Neuronal stem cell (in vitro differentiated cells): Measurements from ENCODE around the gene UCHL3.

Source experiments
- DNase-seq: peaks from one replicate; pipeline ENCODE4 v3.0.0-alpha.2; 2013; ENCODE audit warnings: low spot score
- H2AFZ ChIP-seq: one replicate; pipeline ENCODE4 v1.6.1; 2013; ENCODE audit warnings: mild to moderate bottlenecking, low read length, inconsistent platforms
- H2AK5ac ChIP-seq: 2 replicates; pipeline ENCODE4 v1.6.1; 2013; ENCODE audit warnings: low read depth, mild to moderate bottlenecking, inconsistent platforms, low read length, moderate library complexity, mixed read lengths
- H2BK120ac ChIP-seq: 2 replicates; pipeline ENCODE4 v1.6.1; 2013; ENCODE audit warnings: low read depth, mild to moderate bottlenecking, inconsistent platforms, low read length, moderate library complexity, mixed read lengths
- H2BK12ac ChIP-seq: one replicate; pipeline ENCODE4 v1.6.1; 2013; ENCODE audit warnings: low read length, inconsistent platforms
- H2BK15ac ChIP-seq: 2 replicates; pipeline ENCODE4 v1.6.1; 2013; ENCODE audit warnings: mild to moderate bottlenecking, low read length, inconsistent platforms, mixed read lengths
- H2BK5ac ChIP-seq: one replicate; pipeline ENCODE4 v1.6.1; 2013; ENCODE audit warnings: inconsistent platforms, mild to moderate bottlenecking, low read length, moderate library complexity
- H3K14ac ChIP-seq: one replicate; pipeline ENCODE4 v1.6.1; 2013; ENCODE audit warnings: low read length, inconsistent platforms
- H3K18ac ChIP-seq: 2 replicates; pipeline ENCODE4 v1.6.1; 2013; ENCODE audit warnings: low read length, inconsistent platforms
- H3K23ac ChIP-seq: 2 replicates; pipeline ENCODE4 v1.6.1; 2013; ENCODE audit warnings: low read depth, mild to moderate bottlenecking, mixed read lengths, low read length, inconsistent platforms; ENCODE audit not compliant: poor library complexity
- H3K27ac ChIP-seq: replicated peaks from 3 replicates; pipeline ENCODE4 v1.5.1; 2013; ENCODE audit warnings: low read length, inconsistent platforms
- H3K27me3 ChIP-seq, 3 experiments: 2 replicates each; pipeline ENCODE4 v1.6.1; 2013; ENCODE audit warnings: low read length in 3 of 3, mild to moderate bottlenecking in 2 of 3, inconsistent platforms in 1 of 3, low read depth in 1 of 3, mixed read lengths in 1 of 3, moderate library complexity in 1 of 3; ENCODE audit not compliant: control insufficient read depth in 3 of 3, insufficient read depth in 3 of 3
- H3K36me3 ChIP-seq, 2 donors: replicated peaks in 1 of 2; 2 replicates each; pipeline ENCODE4 v1.6.1; 2013; ENCODE audit warnings: low read length in 2 of 2; ENCODE audit not compliant: control insufficient read depth in 2 of 2, insufficient read depth in 2 of 2
- H3K4ac ChIP-seq: 2 replicates; pipeline ENCODE4 v1.6.1; 2013; ENCODE audit warnings: inconsistent platforms, mild to moderate bottlenecking, low read length, moderate library complexity
- H3K4me1 ChIP-seq, 2 donors: 1 replicate in 1 of 2; 2 replicates in 1 of 2; pipeline ENCODE4 v1.6.1; 2013; ENCODE audit warnings: low read length in 2 of 2, low read depth in 1 of 2; ENCODE audit not compliant: control insufficient read depth in 2 of 2, insufficient read depth in 1 of 2
- H3K4me2 ChIP-seq: one replicate; pipeline ENCODE4 v1.6.1; 2013; ENCODE audit warnings: mild to moderate bottlenecking, low read length, inconsistent platforms; ENCODE audit not compliant: insufficient read depth, poor library complexity, severe bottlenecking
- H3K4me3 ChIP-seq, 2 donors: 2 replicates each; pipeline ENCODE4 v1.5.1; 2013; ENCODE audit warnings: low read length in 2 of 2, mild to moderate bottlenecking in 2 of 2, inconsistent platforms in 1 of 2, moderate library complexity in 1 of 2
- H3K79me1 ChIP-seq: one replicate; pipeline ENCODE4 v1.6.1; 2013; ENCODE audit warnings: low read depth, mild to moderate bottlenecking, inconsistent platforms, low read length, moderate library complexity
- H3K9ac ChIP-seq: one replicate; pipeline ENCODE4 v1.6.1; 2013; ENCODE audit warnings: mild to moderate bottlenecking, low read depth, low read length, inconsistent platforms; ENCODE audit not compliant: poor library complexity
- H3K9me3 ChIP-seq, 2 donors: replicated peaks in 1 of 2; 2 replicates each; pipeline versions ENCODE3 to v1.6.1; 2013; ENCODE audit warnings: low read length in 2 of 2, mild to moderate bottlenecking in 2 of 2, inconsistent platforms in 1 of 2, low read depth in 1 of 2, mixed read lengths in 1 of 2, moderate library complexity in 1 of 2; ENCODE audit not compliant: control insufficient read depth in 2 of 2, insufficient read depth in 1 of 2
- H4K8ac ChIP-seq: one replicate; pipeline ENCODE4 v1.6.1; 2013; ENCODE audit warnings: low read depth, mild to moderate bottlenecking, inconsistent platforms, low read length, moderate library complexity
- H4K91ac ChIP-seq: one replicate; pipeline ENCODE4 v1.6.1; 2013; ENCODE audit warnings: low read length, low read depth, mild to moderate bottlenecking, inconsistent platforms; ENCODE audit not compliant: poor library complexity
- WGBS, 2 donors: extraction: QIAGEN DNeasy Blood & Tissue Kit; methylation state at CpG; one replicate each; pipeline ENCODE4 v1.1.7; 2013; ENCODE audit warnings: missing lambda C conversion rate in 2 of 2, mixed read lengths in 1 of 2; ENCODE audit not compliant: insufficient read length in 2 of 2, insufficient replicate concordance in 1 of 2; ENCODE audit errors: extremely low coverage in 2 of 2; 5-methylcytosine and 5-hydroxymethylcytosine counted together

Gene UCHL3

DNA sequence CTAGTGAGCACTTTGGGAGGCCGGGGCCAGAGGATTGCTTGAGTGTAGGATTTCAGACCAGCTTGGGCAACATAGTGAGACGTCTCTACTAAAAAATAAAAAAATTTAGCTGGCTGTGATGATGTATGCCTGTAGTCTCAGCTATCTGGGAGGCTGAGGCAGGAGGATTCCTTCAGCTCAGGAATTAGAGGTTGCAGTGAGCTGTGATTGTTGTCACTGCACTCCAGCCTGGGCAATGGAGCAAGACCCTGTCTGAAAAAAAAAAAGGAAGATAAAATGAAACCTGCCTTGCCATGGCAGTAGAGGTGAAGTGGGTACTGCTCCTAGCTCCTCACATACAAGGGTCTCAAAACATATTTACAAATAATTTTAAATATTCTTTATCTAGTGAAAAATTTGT lies 7.4 kb downstream of the UCHL3 start:
- Histone ChIP-seq H3K18ac (no peak overlapping the region), H3K36me3 (peaks cover 4 to 27% of the 10 kb centered on the region in 2 donors), H2BK12ac (no peak overlapping the region), H2AFZ (no peak overlapping the region), H3K9ac (no peak overlapping the region), H3K9me3 (no peaks in the 10 kb centered on the region), H3K4me1 (no peaks in the 10 kb centered on the region), H3K79me1 (no peaks in the 10 kb centered on the region), H3K27ac (no peak overlapping the region), H3K4me3 (no peak overlapping the region), H2AK5ac (no peak overlapping the region), H3K27me3 (no peaks in the 10 kb centered on the region), H3K23ac (no peak overlapping the region), H2BK5ac (no peak overlapping the region), H3K14ac (no peak overlapping the region), H3K4me2 (no peak overlapping the region), H4K91ac (no peak overlapping the region), H3K4ac (peak overlapping the region; percentile 66), H4K8ac (no peak overlapping the region), H2BK120ac (no peak overlapping the region), H2BK15ac (no peak overlapping the region)
- no CpG with 5 or more reads among the region's 2 CpGs for WGBS, 2 donors
- DNase-seq = no peak

- Histone ChIP-seq H3K36me3 (peaks cover 4 to 33% of the 10 kb centered on the region in 2 donors), H2BK5ac (no peak overlapping the region), H3K23ac (no peak overlapping the region), H3K4me2 (no peak overlapping the region), H3K27ac (no peak overlapping the region), H3K4me1 (no peaks in the 10 kb centered on the region), H2BK120ac (no peak overlapping the region), H3K14ac (no peak overlapping the region), H4K91ac (no peak overlapping the region), H2AK5ac (no peak overlapping the region), H3K9me3 (no peaks in the 10 kb centered on the region), H2BK12ac (no peak overlapping the region), H3K4me3 (no peak overlapping the region), H4K8ac (no peak overlapping the region), H3K18ac (no peak overlapping the region), H3K9ac (no peak overlapping the region), H3K4ac (no peak overlapping the region), H2AFZ (no peak overlapping the region), H2BK15ac (no peak overlapping the region), H3K79me1 (no peaks in the 10 kb centered on the region), H3K27me3 (no peaks in the 10 kb centered on the region)
- no peak for DNase-seq
- WGBS, 2 donors = no CpG with 5 or more reads among the region's 2 CpGs
These were observed 8.7 kb downstream of the UCHL3 start for GRCh38 chr13:75558145-75558840.

- H2AK5ac ChIP-seq = no peak overlapping the region
- no peak for DNase-seq
- no peak overlapping the region for H3K18ac ChIP-seq
- H3K36me3 ChIP-seq = peaks cover 0 to 26% of the 10 kb centered on the region in 2 donors
- no peak overlapping the region for H3K27ac ChIP-seq
- no peaks in the 10 kb centered on the region for H3K79me1 ChIP-seq
- no peak overlapping the region for H3K4me3 ChIP-seq
- no peak overlapping the region for H3K4ac ChIP-seq
- no peak overlapping the region for H3K9ac ChIP-seq
- H2BK120ac ChIP-seq = no peak overlapping the region
- no peak overlapping the region for H2BK15ac ChIP-seq
- no peak overlapping the region for H4K91ac ChIP-seq
- no peaks in the 10 kb centered on the region for H3K27me3 ChIP-seq
- H3K23ac ChIP-seq = no peak overlapping the region
- no peak overlapping the region for H2AFZ ChIP-seq
- no peak overlapping the region for H4K8ac ChIP-seq
- H2BK5ac ChIP-seq = no peak overlapping the region
- no peaks in the 10 kb centered on the region for H3K9me3 ChIP-seq
- H3K4me2 ChIP-seq = no peak overlapping the region
- H3K4me1 ChIP-seq = no peaks in the 10 kb centered on the region
- H3K14ac ChIP-seq = no peak overlapping the region
- H2BK12ac ChIP-seq = no peak overlapping the region
These were observed 17.1 kb downstream of the UCHL3 start for GRCh38 chr13:75566658-75567057.

DNA sequence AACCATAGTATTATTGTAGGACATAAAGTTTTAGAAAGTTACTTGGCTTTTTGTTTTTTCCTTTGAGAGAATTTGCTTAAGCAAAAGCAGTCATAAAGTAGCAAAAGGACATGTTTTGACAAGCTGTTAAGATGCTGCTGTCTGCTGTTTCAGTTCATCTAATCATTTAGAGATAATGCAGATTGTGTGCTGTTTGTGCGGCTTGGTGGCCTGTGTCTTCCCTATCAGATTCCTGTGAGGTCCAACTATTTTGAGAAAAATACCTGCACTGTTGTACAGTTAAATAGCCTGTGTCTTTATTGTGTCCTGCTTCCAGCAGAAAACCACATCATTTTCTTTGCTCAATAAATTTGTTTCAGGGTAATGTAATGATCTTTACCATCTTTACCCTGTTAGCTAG lies 20.0 kb downstream of the UCHL3 start:
- Histone ChIP-seq H2AFZ (no peak overlapping the region), H3K4me1 (no peaks in the 10 kb centered on the region)

More for the DNA sequence above, 20.0 kb downstream of the UCHL3 start:
- Histone ChIP-seq H4K91ac (no peak overlapping the region), H3K4me3 (no peak overlapping the region), H3K9me3 (peaks cover 0 to 3% of the 10 kb centered on the region in 2 donors), H3K27ac (no peak overlapping the region), H3K4me2 (no peak overlapping the region), H3K4ac (no peak overlapping the region), H2BK12ac (no peak overlapping the region), H3K27me3 (no peaks in the 10 kb centered on the region), H3K79me1 (no peaks in the 10 kb centered on the region), H2AK5ac (no peak overlapping the region), H2BK15ac (no peak overlapping the region), H2BK5ac (no peak overlapping the region), H3K36me3 (peaks cover 4 to 24% of the 10 kb centered on the region in 2 donors), H3K23ac (no peak overlapping the region), H4K8ac (no peak overlapping the region), H2BK120ac (no peak overlapping the region), H3K14ac (no peak overlapping the region), H3K9ac (no peak overlapping the region), H3K18ac (no peak overlapping the region)
- WGBS, 2 donors = no CpG with 5 or more reads among the region's 1 CpG
- no peak for DNase-seq
